Aorta (tissue), 5 donors: ENCODE measurements around the gene MRPL9. TPM values are rescaled to one million over a fixed set of nuclear protein-coding genes. Genes with fewer than 3 reads are reported as not detected.

ENCODE experiments used
- ATAC-seq: fragments of 200-7000 bp; cut with Tn5 transposase; one replicate; pipeline ENCODE4 v1.9.1; 2022; ENCODE audit warnings: moderate library complexity; ENCODE audit not compliant: low FRiP score
- DNase-seq, 2 donors: peaks; one replicate each; pipeline ENCODE4 v3.0.0-alpha.2; 2020
- H3K27ac ChIP-seq, 2 donors: one replicate each; pipeline ENCODE4 v1.5.1; 2013; ENCODE audit warnings: low read length in 2 of 2, mild to moderate bottlenecking in 2 of 2, moderate library complexity in 2 of 2, control low read depth in 1 of 2, inconsistent platforms in 1 of 2, low read depth in 1 of 2
- H3K27me3 ChIP-seq, 2 donors: one replicate each; pipeline ENCODE4 v1.6.1; 2013; ENCODE audit warnings: control low read depth in 1 of 2, low read length in 1 of 2, mild to moderate bottlenecking in 1 of 2, moderate library complexity in 1 of 2; ENCODE audit not compliant: insufficient read depth in 2 of 2, control insufficient read depth in 1 of 2
- H3K36me3 ChIP-seq, 2 donors: one replicate each; pipeline ENCODE4 v1.6.1; 2013; ENCODE audit warnings: control low read depth in 1 of 2, low read length in 1 of 2, mild to moderate bottlenecking in 1 of 2; ENCODE audit not compliant: insufficient read depth in 2 of 2, control insufficient read depth in 1 of 2
- H3K4me1 ChIP-seq, 2 donors: one replicate each; pipeline ENCODE4 v1.6.1; 2013; ENCODE audit warnings: low read length in 2 of 2, control low read depth in 1 of 2, mild to moderate bottlenecking in 1 of 2, moderate library complexity in 1 of 2; ENCODE audit not compliant: insufficient read depth in 2 of 2, control insufficient read depth in 1 of 2
- H3K4me3 ChIP-seq, 2 donors: one replicate each; pipeline ENCODE4 v1.5.1; 2013; ENCODE audit warnings: low read length in 2 of 2, control low read depth in 1 of 2, mild to moderate bottlenecking in 1 of 2
- H3K9me3 ChIP-seq: one replicate; pipeline ENCODE4 v1.6.1; 2013; ENCODE audit warnings: mild to moderate bottlenecking, low read length; ENCODE audit not compliant: control insufficient read depth
- WGBS, 2 donors: extraction: QIAGEN DNeasy Blood & Tissue Kit; methylation state at CpG; one replicate each; pipeline ENCODE4 v1.1.7; 2013; 5-methylcytosine and 5-hydroxymethylcytosine counted together
- intact Hi-C, 2 donors: fragments of 100-400 bp; cut with DNase I; formaldehyde crosslinking; loops; one replicate each; pipeline versions ENCODE4 v1.14.2 to v1.15.0; 2022
- polyA plus RNA-seq, 2 donors: library from polyadenylated mRNA; stranded (reverse); fragments of 200-250 nt; gene quantifications; one replicate each; pipeline ENCODE4 v1.2.3, GENCODE V29; 2013
- total RNA-seq, 2 donors: library from RNA; stranded (reverse); fragmentation: NEBNext Ultra II Directional; extraction: Animal tissue kit (Norgen Biotek cat#: 25700); gene quantifications; one replicate each; pipeline ENCODE4 v1.2.1, GENCODE V29; 2021
- donor health status: healthy with polysubstance abuse.
- donor health status: Bipolar disorder and iron deficiency.
- donor health status: DM: no; HTN: no; CAD: no.
- donor health status: DM: no; HTN: no; CAD: no.
- donor health status: DM: yes; HTN: yes; CAD: no.

The MRPL9 gene
- total and polyA plus RNA-seq, 4 donors = 38.7 to 58.9 (median 46.2) TPM

GRCh38 chr1:151733126-151733525 is 30.2 kb downstream of the MRPL9 start:
- WGBS, 2 donors = 88 to 90% methylated on average over 3 of the region's 3 CpGs
- no peak for DNase-seq
- intact Hi-C loops = loop anchor here in 1 of 2 donors (5.0 kb wide), 1 partner anchor 201 kb away; no protein-coding TSS in a partner anchor

GRCh38 chr1:151729966-151730291 is 33.4 kb downstream of the MRPL9 start:
- intact Hi-C loops = loop anchor here (5.0 kb wide), 2 partner anchors 198 to 288 kb away; no protein-coding TSS in a partner anchor
- ATAC-seq = no peak
- Histone ChIP-seq H3K9me3 (no peaks in the 10 kb centered on the region), H3K4me3 (no peak overlapping the region), H3K27me3 (no peaks in the 10 kb centered on the region), H3K4me1 (no peaks in the 10 kb centered on the region), H3K36me3 (no peaks in the 10 kb centered on the region), H3K27ac (no peak overlapping the region)
- no peak for DNase-seq
- WGBS, 2 donors = 86 to 87% methylated on average over 4 of the region's 4 CpGs

More at GRCh38 chr1:151733126-151733525, 30.2 kb downstream of the MRPL9 start:
- no peak for ATAC-seq
- no peaks in the 10 kb centered on the region for H3K36me3 ChIP-seq
- H3K4me3 ChIP-seq = no peak overlapping the region
- H3K4me1 ChIP-seq = no peaks in the 10 kb centered on the region
- H3K27me3 ChIP-seq = no peaks in the 10 kb centered on the region
- H3K27ac ChIP-seq = no peak overlapping the region
- no peaks in the 10 kb centered on the region for H3K9me3 ChIP-seq

- H3K36me3 ChIP-seq = no peaks in the 10 kb centered on the region
- no peak overlapping the region for H3K4me3 ChIP-seq
- H3K9me3 ChIP-seq = no peaks in the 10 kb centered on the region
- ATAC-seq (no peak), DNase-seq (no peak)
- no peak overlapping the region for H3K27ac ChIP-seq
- H3K4me1 ChIP-seq = no peaks in the 10 kb centered on the region
- 63 to 69% methylated on average over 10 of the region's 10 CpGs for WGBS, 2 donors
- intact Hi-C loops = loop anchor here in 1 of 2 donors (5.0 kb wide), 1 partner anchor 287 kb away; no protein-coding TSS in a partner anchor
- H3K27me3 ChIP-seq = no peaks in the 10 kb centered on the region
Observed at GRCh38 chr1:151729157-151729965, 33.9 kb downstream of the MRPL9 start.

GRCh38 chr1:151728151-151729054 is 34.9 kb downstream of the MRPL9 start:
- Histone ChIP-seq H3K36me3 (no peaks in the 10 kb centered on the region), H3K4me1 (no peaks in the 10 kb centered on the region), H3K27ac (peak overlapping the region in 1 of 2 donors; percentile 32), H3K4me3 (peak overlapping the region in 1 of 2 donors; percentile 14), H3K9me3 (no peaks in the 10 kb centered on the region), H3K27me3 (no peaks in the 10 kb centered on the region)
- ATAC-seq = peak; percentile 77
- WGBS, 2 donors = 9 to 10% methylated on average over 19 of the region's 19 CpGs
- intact Hi-C loops = loop anchor here in 1 of 2 donors (5.0 kb wide), 1 partner anchor 286 kb away; no protein-coding TSS in a partner anchor
- no peak for DNase-seq

- Histone ChIP-seq H3K27me3 (no peaks in the 10 kb centered on the region), H3K4me3 (no peak overlapping the region), H3K4me1 (no peaks in the 10 kb centered on the region), H3K27ac (no peak overlapping the region), H3K9me3 (no peaks in the 10 kb centered on the region), H3K36me3 (no peaks in the 10 kb centered on the region)
- no peak for ATAC-seq
- WGBS, 2 donors = 50 to 58% methylated on average over 3 of the region's 3 CpGs
- intact Hi-C loops = no loop called here
- DNase-seq = no peak
Observed at GRCh38 chr1:151723726-151724370, 39.4 kb downstream of the MRPL9 start.

- Histone ChIP-seq H3K36me3 (no peaks in the 10 kb centered on the region), H3K4me3 (peak overlapping the region; percentile 67 to 70), H3K27me3 (no peaks in the 10 kb centered on the region), H3K27ac (no peak overlapping the region), H3K4me1 (no peaks in the 10 kb centered on the region), H3K9me3 (no peaks in the 10 kb centered on the region)
- WGBS, 2 donors = 31% methylated on average over 17 of the region's 17 CpGs
- intact Hi-C loops = no loop called here
- DNase-seq = no peak
- no peak for ATAC-seq
Observed at GRCh38 chr1:151721788-151722510, 41.3 kb downstream of the MRPL9 start.

- ATAC-seq (peak; percentile 85), DNase-seq (no peak)
- Histone ChIP-seq H3K27me3 (no peaks in the 10 kb centered on the region), H3K4me3 (peak within 1 kb of the TSS; percentile 67 to 70), H3K27ac (peak within 1 kb of the TSS in 1 of 2 donors; percentile 27), H3K36me3 (no peaks in the 10 kb centered on the region), H3K9me3 (no peaks in the 10 kb centered on the region), H3K4me1 (no peaks in the 10 kb centered on the region)
- intact Hi-C loops = no loop called here
- WGBS, 2 donors = 1% methylated on average over 33 to 44 of the region's 44 CpGs
Observed at GRCh38 chr1:151720974-151721787, 42.1 kb downstream of the MRPL9 start, which contains the start of gene RIIAD1. RIIAD1 (plus strand) TSS chr1:151721522; CDS start chr1:151721537, 15 bp downstream.
